Fibroblast of skin of back (primary cell): Measurements from ENCODE around the gene SIGMAR1.

Source experiments
- DNase-seq: peaks from one replicate; pipeline ENCODE4 v3.0.0-alpha.2; 2013

Gene SIGMAR1

DNA sequence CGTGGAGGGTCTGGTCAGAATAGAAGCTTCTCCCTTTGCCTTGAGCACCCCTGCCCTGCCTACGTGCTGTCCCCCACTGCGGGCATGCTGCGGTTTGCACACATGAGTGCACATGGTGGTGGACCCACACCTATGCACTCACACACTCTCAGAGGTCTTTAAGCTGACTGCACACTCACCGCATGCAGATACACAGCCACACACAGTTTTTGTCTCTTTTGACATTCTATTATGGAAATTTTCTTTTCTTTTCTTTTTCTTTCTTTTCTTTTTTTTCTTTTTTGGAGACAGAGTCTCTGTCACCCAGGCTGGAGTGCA, 8.1 kb downstream of the SIGMAR1 start:
- DNase-seq: no peak

GRCh38 chr9:34628656-34629490, 8.7 kb downstream of the SIGMAR1 start, which contains the start of gene ARID3C:
TSS of gene ARID3C (minus strand) at chr9:34629066. CDS start at chr9:34628014, 1,052 bp downstream.
- DNase-seq: no peak

DNA sequence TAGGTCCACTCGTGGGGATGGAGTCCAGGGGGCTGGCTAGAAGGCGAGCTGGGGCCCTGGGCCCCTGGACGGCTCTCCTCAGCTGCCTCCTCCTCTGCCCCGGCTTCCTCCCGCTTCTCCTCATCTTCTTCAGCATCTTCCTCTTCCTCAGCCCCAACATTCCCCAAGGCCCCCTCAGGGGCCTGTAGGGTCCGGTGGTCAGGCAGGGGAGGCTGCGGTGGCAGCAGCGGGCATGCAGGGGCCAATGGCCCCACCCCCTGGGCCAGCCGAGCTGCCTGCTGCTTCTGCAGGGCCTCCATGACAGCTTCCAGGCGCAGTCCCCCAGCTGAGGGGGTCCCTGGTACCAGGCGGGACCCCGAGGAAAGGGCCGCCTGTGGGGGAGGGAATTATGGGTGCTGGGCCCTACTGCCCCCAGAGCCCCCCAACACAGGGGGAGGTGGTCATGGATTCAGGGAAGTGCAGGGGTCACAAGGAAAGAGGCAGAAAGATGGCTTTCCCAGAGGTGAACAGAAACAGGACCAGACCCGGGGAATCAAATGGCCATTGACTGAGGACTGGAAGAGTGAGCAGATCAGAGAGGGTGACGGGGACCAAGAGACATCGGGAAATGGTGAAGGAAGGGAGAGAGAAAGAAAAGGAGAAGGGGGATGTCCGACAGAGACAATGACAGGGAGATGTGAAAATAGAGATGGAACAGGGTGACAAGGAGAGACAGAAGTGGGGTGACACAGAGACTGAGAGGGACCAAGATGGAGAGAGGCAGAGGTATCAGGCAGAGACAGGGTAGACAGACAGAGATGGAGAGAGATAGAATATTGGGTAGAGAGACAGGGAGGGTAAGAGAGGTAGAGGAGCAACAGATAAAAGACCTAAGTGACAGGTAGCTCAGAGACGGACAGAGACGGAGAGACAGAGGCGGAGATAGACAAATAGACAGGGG, 9.6 kb downstream of the SIGMAR1 start:
- DNase-seq: no peak

GRCh38 chr9:34625186-34625486, 12.5 kb downstream of the SIGMAR1 start:
- no peak for DNase-seq

DNA sequence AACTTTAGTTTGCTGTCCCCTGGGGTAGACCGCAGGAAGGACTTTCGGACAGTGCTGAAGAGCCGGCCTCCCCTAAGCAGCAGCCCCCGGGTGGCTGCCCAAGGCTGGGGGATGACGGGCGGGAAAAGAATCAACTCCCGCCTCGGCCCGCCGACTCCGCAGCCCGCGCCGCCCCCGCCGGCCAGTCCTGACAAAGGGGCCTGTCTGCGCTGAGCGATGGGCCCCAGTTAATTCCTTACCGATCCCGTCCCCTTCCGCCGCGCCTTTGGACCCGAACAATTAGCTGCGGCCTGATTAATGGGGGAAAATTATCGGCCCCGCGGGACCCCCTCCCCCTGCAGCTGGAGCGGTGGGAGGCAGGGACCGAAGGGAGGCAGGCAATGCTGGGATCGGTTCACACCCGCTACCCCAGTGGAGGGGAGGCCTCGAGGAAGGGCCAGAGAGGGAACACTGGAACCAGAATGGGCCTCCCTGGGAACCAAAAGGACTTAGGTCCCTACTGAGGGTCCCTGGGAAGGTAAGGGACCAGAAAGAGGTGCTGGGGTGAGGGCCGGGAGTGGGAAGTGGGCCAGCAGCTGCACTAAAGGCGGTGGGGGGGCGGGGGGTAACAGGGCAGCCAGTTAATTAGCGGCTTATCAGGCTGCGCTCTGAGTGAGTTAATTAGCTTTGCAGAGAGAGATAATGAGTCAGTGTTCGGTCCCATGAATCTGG, 13.0 kb downstream of the SIGMAR1 start:
- DNase-seq: no peak

DNA sequence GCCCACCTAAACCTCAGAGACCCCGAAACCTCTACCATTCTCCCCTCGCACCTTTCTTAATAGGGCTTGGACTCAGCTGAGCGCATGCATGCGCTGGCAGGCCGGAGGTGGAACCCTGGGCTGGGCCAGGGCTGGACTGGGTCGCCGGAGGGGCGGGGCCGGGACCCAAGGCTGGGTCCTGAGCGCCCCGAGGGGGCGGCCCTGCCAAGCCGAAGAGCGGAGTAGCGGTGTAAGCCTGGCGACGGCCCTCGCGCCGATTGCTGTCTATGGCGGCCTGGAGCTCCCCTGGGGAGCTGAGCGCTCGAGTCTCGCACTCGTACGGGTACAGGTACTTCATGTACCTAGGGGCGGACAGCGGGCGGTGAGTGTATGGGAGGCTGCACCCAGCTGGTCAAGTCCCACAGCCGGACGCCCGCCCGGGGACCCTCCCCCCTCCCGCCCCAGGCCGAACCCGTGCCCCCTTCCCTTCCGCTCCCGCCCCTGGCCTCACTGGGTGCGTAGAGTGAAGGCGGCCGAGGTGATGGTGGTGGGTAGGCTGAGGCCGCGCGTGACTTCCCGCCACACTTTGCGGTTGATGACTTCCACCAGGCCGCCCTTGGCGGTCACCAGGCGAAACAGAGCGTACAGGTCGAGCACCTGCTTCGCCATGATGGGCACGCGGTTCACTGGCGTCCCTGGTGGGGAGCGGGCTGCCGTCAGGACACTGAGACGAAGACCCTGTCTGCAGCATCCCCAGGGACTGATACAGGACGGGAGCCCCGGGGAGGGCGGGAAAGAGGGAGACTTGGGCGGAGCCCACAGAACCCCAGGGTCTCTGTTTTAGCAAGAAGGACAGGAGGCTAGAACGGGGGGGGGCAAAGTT, 14.0 kb downstream of the SIGMAR1 start:
- DNase-seq: no peak

DNA sequence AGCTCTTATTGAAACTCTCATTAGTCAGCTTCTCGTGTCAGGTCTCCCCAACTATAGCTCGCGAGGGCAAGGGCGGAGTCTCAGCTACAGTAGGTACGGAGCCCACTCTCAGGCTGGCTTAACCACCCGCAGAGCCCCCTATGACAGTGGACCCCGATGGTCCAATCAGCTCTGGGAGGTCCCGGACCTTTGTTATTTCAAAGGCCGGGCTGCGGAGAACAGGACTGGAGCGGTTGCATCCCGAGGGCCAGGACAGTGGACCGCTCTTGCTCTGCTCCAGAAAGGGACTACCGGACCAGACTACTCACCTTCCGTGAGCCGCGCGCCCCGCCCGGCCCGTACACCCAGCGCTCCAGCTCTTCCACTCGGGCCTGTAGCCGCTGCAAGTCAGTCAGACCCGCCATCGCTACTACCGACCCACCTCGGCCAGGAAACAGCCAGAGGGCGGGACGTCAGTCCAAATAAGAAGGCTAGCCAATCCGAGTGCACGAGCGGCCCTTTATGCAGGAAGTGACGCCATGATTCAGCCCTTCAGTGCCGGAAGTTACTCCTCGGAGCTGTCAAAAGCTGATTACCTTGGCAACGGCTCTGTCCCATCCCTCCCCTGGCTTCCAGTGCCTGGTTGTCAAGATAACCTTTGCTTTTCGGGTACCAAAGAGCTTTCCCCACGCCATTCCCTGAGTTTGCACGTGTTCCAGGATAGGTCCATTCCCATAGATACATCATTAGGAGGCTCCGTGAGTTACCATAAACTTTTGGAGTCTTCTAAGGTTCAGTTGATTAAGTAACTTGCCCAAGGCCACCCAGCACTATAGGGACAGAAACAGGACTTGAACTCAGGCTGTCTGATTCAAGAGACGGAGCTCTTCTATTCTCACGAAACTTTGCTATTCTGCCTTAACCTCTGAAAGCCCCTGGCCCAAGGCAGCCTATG, 17.3 kb downstream of the SIGMAR1 start, which contains the start of gene DCTN3:
DCTN3 (minus strand) TSS at position 435 of the 934 bp plus-strand sequence; CDS start at position 404, 31 bp downstream.
- peak; percentile 96 for DNase-seq

DNA sequence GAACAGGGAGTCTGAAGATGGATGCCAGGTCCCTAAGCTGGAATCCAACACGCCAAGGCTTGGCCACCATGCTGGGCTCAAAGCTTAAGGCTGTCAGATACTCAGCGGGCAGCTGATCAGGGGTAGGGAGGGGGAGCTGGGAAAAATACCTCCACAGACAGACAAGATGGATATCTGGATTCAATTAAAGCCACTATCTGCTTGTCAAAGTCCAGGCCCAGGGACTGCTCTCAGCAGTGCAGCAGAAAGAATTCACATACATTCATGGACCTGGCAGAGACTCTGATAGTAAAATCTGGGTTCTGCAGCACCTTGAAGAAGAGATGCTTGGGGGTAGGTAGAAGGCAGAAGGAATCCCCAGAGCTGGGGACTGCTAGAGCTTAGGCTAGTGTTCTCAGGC, 22.5 kb downstream of the SIGMAR1 start:
- DNase-seq: no peak

DNA sequence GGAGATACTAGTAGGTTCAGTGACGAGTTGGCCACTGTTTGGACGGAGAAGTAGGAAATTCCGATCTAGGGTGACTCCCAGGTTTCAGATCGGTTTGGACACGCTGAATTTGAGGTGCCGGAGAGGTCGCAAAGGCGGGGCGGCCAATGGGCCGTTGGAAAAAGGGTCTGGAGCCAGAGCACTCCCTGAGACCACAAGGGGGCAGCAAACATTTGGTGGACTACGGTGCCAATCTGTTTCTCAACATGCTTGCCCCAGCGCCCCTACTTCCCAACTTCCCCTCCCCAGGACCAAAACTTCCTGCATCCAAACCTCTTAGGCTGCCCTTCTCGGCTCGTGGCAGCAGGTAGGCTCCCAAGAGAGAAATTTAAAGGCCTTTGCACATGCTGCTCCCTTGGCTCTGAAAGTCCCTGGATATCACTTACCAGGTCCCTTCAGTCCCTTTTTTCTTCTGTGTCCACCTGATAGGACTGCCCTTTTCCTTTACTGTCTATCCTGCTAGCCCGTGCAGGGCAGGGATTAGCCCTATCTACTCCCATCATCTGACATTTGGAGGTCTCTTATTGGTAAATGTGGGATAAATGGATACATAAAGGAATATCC, 24.7 kb downstream of the SIGMAR1 start:
- DNase-seq: peak; percentile 75

DNA sequence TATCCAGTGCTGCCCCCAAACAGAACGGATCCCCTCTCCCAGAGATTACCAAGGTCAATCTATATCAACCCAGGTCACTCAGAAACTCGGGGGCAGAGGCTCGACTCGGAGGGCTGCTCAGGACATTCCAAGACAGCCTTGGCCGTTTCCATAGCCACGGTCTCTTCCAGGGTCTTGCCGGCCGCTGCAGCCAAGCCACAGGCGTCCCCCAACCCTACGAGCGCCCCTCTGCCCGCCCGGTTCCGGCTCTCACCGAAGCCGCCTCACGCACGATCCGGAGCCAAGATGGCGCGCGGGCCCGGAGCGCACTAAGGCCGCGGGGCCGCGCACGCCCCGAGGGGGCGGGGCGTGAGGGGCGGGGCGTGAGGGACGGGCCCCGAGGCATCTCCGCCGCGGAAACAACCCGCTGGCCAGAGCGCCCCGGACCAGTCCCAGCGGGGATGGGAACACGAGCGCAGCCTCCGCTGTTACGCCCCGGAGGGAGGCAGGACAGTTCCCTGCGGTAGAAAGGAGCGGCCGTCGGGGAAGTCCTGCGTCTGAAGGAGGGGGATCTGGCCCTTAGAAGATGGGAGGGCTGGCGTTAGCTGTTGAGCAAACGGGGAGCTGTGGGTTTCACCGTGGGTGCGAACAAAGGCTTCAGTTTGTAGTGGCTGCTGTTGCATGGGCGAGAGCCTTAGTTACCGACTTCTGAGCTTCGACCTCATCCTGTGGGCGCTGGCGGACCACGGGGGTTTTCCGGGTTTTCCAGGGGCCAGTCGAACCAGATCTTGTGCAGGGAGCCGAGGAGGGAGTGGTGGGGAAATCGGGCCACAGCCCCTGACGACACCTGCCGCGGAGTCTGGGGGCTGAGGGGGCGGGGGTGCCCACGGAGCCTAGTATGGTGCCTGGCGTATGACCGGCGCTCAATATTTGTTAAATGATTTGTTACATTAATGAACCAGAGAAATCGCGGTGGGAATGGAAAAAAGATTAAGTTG, 25.5 kb downstream of the SIGMAR1 start, which contains the start of gene RPP25L:
RPP25L (minus strand) TSS at position 287 of the 977 bp plus-strand sequence. CDS start 801 bp downstream, outside the sequence.
- peak; percentile 83 for DNase-seq

GRCh38 chr9:34611251-34611810, 26.3 kb downstream of the SIGMAR1 start:
- no peak for DNase-seq

GRCh38 chr9:34610434-34611206, 27.0 kb downstream of the SIGMAR1 start:
- DNase-seq: no peak

DNA sequence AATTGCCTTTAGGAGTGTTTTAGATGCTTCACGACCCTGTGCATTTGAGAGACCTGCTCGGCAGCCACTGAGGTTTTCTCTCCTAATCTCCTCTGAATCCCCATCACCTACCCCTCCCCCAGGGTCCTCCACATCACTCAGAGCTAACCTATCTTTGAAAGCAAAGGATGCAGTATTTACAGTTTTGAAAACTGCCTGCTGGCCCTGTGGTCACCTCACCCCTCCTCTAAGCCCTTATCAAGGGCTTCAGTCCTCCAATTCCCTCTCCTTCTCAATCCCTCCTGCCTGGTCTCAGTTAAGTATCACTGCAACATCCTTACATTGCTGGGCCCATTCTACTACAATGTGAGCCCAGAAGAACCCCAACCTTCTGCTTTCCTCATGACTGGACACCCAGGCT, 30.3 kb downstream of the SIGMAR1 start:
- DNase-seq: no peak

DNA sequence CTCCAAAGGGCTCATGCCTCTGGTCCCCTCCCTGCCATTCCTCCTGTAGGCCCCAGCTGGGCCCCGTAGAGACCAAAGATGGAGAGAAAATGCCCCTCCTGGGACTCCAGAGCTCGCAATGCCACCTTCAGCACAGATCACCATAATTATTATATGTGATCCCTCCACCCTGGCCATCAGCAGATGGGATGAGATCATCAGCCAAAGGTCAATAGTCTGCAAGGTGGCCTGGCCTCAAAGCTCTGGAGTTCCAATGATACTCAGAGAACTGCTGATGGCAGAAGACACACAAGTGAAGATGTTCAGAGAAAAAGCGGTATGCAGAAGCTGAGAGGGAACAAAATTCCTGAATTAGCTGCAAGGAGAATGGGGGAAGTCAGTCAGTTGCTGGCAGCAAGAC, 30.7 kb downstream of the SIGMAR1 start:
- no peak for DNase-seq

DNA sequence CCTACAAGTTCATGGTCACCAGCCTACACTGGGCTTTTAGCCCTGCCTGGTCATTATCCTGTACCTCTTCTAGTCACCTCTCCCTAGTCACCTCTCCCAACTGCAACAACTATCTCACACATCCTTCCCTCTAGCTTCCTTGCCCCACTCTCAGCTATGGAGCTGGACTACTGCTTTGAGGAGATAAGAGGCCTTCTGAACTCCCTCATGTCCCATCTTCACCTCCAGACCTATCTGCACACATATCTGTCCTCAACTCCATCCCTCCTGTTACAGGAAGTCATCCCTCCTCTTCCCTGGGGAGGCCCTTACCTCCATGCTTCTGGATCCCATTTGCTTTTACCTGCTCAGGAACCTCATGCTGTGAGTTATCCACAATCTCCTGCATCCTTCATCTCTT, 31.4 kb downstream of the SIGMAR1 start:
- DNase-seq: no peak

DNA sequence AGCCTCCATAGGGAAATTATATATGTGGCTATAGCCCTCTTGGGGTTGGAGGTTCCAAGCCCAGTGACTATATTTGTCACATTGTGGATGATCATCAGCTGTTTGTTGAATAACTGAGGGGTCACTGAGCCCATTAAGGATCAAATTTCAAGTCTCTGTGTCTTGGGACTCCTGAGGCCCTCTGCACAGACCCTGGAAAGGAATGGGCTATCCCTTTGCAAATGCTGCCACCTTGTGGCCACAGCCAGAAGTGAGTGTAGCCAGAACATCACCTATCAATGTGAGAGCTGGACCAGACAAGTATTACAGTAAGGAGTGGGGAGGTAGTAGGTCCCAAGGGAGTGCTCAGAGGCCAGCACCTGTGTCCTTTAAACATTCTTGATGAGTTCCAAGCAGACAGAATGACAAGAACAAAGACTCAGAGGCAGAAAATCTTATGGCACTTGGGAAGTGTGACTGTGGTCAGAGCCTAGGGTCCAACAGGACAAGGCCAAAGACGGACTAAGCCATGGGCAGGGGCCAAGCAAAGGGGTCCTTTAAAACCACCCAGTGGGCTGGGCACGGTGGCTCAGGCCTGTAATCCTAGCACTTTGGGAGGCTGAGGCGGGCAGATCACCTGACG, 33.9 kb downstream of the SIGMAR1 start:
- peak; percentile 67 for DNase-seq

- no peak for DNase-seq
These were observed 35.5 kb downstream of the SIGMAR1 start for GRCh38 chr9:34601937-34602573.
